Measurements from ENCODE around the gene PTBP1. TPM values are rescaled to one million over a fixed set of nuclear protein-coding genes. Genes with fewer than 3 reads are reported as not detected.

The PTBP1 gene
- total and polyA plus RNA-seq, 2 of the 13 experiments (the other 11 are each of a cell fraction or from before 2014, with no cell fraction given): 195 to 288 TPM

- TF ChIP-seq ZNF550 (CRISPR knock-in tag; IDR thresholded peaks at IDR 0.05; ENCODE audit: borderline replicate concordance) (no peak), HHEX (CRISPR knock-in tag; IDR thresholded peaks at IDR 0.05) (no peak), ZBTB14 (CRISPR knock-in tag; IDR thresholded peaks at IDR 0.05) (peak; percentile 44; the same call in 1 of the 2 replicates), ZNF205 (CRISPR knock-in tag; IDR thresholded peaks at IDR 0.05) (0 out of 2 replicates have a peak, but pooled peaks have one; percentile 47), ZNF720 (CRISPR knock-in tag; IDR thresholded peaks at IDR 0.05) (no peak), NFE2 (CRISPR knock-in tag; IDR thresholded peaks at IDR 0.05) (no peak), KMT2A (CRISPR knock-in tag; IDR thresholded peaks at IDR 0.05) (peak; percentile 81; the same call in 1 of the 2 replicates), KLF12 (CRISPR knock-in tag; IDR thresholded peaks at IDR 0.05; ENCODE audit: borderline replicate concordance) (peak; percentile 71; the same call in 1 of the 2 replicates), KLF16 (CRISPR knock-in tag; IDR thresholded peaks at IDR 0.05) (peak in 1 of 2 experiments; percentile 91; a peak in 2 of 4 replicates), ZFP62 (CRISPR knock-in tag; IDR thresholded peaks at IDR 0.05) (no peak), ZNF569 (CRISPR knock-in tag; IDR thresholded peaks at IDR 0.05; ENCODE audit: borderline replicate concordance) (no peak), NFRKB (IDR thresholded peaks at IDR 0.05) (no peak), KLF6 (CRISPR knock-in tag; IDR thresholded peaks at IDR 0.05) (peak; percentile 88), SMC3 (IDR thresholded peaks at IDR 0.05; ENCODE audit: low read length) (no peak), PTBP1 (IDR thresholded peaks at IDR 0.05; ENCODE audit: low read depth, low read length, poor library complexity, severe bottlenecking) (no peak), PCBP2 (optimal IDR thresholded peaks at IDR 0.05; ENCODE audit: low read depth, low read length, poor library complexity, severe bottlenecking) (no peak), ZNF839 (CRISPR knock-in tag; IDR thresholded peaks at IDR 0.05; ENCODE audit: borderline replicate concordance) (no peak), ZKSCAN8 (CRISPR knock-in tag; IDR thresholded peaks at IDR 0.05; ENCODE audit: borderline replicate concordance) (0 out of 2 replicates have a peak, but pooled peaks have one; percentile 73), ETS1 (CRISPR knock-in tag; IDR thresholded peaks at IDR 0.05) (peak; percentile 92; the same call in 1 of the 2 replicates), SMAD1 (CRISPR knock-in tag; IDR thresholded peaks at IDR 0.05; ENCODE audit: borderline replicate concordance, low read depth) (no peak), ZSCAN5A (CRISPR knock-in tag; IDR thresholded peaks at IDR 0.05; ENCODE audit: borderline replicate concordance) (no peak; the same call in 1 of the 2 replicates), HOXA5 (CRISPR knock-in tag; IDR thresholded peaks at IDR 0.05) (peak; percentile 81), DNMT1 (CRISPR knock-in tag; IDR thresholded peaks at IDR 0.05) (no peak), REXO4 (CRISPR knock-in tag; IDR thresholded peaks at IDR 0.05; ENCODE audit: borderline replicate concordance) (no peak), NR3C1 (CRISPR knock-in tag; IDR thresholded peaks at IDR 0.05) (no peak), ZNF251 (CRISPR knock-in tag; IDR thresholded peaks at IDR 0.05) (no peak), ZNF747 (CRISPR knock-in tag; IDR thresholded peaks at IDR 0.05; ENCODE audit: borderline replicate concordance) (no peak), HNRNPH1 (optimal IDR thresholded peaks at IDR 0.05; ENCODE audit: low read depth, low read length) (no peak), MYC (CRISPR knock-in tag; IDR thresholded peaks at IDR 0.05; ENCODE audit: borderline replicate concordance) (peak; percentile 92)
Measured at GRCh38 chr19:778910-779653, 18.2 kb upstream of the PTBP1 start (continued).
